Stomach (tissue), 4 donors: ENCODE measurements around the gene KIF13A.

Experiments
- CTCF ChIP-seq, 7 experiments: fragments of 450-650 bp in 4 of 7; fragments of 200-600 bp in 3 of 7; sonication (generic) in 3 of 7; IDR thresholded peaks; one replicate each; pipeline ENCODE4 v1.5.1; 2016 to 2019; ENCODE audit warnings: antibody characterized with exemption in 7 of 7, control low read depth in 2 of 7, mild to moderate bottlenecking in 1 of 7
- POLR2A ChIP-seq, 4 donors: fragments of 450-650 bp; IDR thresholded peaks; one replicate each; pipeline ENCODE4 v1.6.1; 2016; ENCODE audit warnings: antibody characterized with exemption in 4 of 4, control low read depth in 2 of 4, mild to moderate bottlenecking in 1 of 4, moderate library complexity in 1 of 4
- POLR2AphosphoS5 ChIP-seq, 3 donors: sonication (generic); formaldehyde crosslinking; IDR thresholded peaks; one replicate each; pipeline ENCODE4 v1.6.1; 2016; ENCODE audit warnings: antibody characterized with exemption in 3 of 3

- TF ChIP-seq POLR2A (IDR thresholded peaks at IDR 0.05), result no peak
- no peak for TF ChIP-seq CTCF (IDR thresholded peaks at IDR 0.05)
- TF ChIP-seq POLR2AphosphoS5 (IDR thresholded peaks at IDR 0.05), result no peak
Measured at GRCh38 chr6:18016133-18016532, 28.7 kb upstream of the KIF13A start.
